Measurements from ENCODE around the gene TMEM198. TPM values are rescaled to one million over a fixed set of nuclear protein-coding genes. Genes with fewer than 3 reads are reported as not detected.
A peak's percentile ranks its signal among the peaks of the same experiment; 100 is the strongest.

Gene TMEM198
- total RNA-seq, result 1.8 TPM
- long read RNA-seq, partial matches to known transcripts, result 2 of 2 reads
- long read RNA-seq, other reads (novel, unspliced or antisense), result 0 of 2 reads

- intact Hi-C loops (cut with DNase I), result loop anchor here (1.0 to 2.0 kb wide), 3 partner anchors 53 to 145 kb away; partner anchors contain the start of gene STK11IP
- peak; percentile 97 for DNase-seq (ENCODE audit: low spot score)
Observed at GRCh38 chr2:219543596-219544358, at the start of gene TMEM198, which contains the start of gene CHPF. Gene TMEM198, plus strand, starts transcription at chr2:219544028. Its CDS starts 700 bp downstream, at chr2:219544728. Gene CHPF, minus strand, starts transcription at chr2:219543809. Its CDS starts 271 bp downstream, at chr2:219543538.

- intact Hi-C loops (cut with DNase I), result no loop called here
- no peak for DNase-seq (ENCODE audit: low spot score)
Observed at GRCh38 chr2:219494952-219495530, 48.8 kb upstream of the TMEM198 start.

GRCh38 chr2:219495531-219496122 lies 48.2 kb upstream of the TMEM198 start:
- no peak for DNase-seq (ENCODE audit: low spot score)
- intact Hi-C loops (cut with DNase I), result no loop called here

GRCh38 chr2:219496247-219496824 lies 47.5 kb upstream of the TMEM198 start:
- intact Hi-C loops (cut with DNase I), result no loop called here
- no peak for DNase-seq (ENCODE audit: low spot score)

GRCh38 chr2:219496825-219497494 lies 46.9 kb upstream of the TMEM198 start:
- no peak for DNase-seq (ENCODE audit: low spot score)
- intact Hi-C loops (cut with DNase I), result no loop called here

- intact Hi-C loops (cut with DNase I), result loop anchor here (2.0 kb wide), 1 partner anchor 37 kb away; no protein-coding TSS in a partner anchor
- DNase-seq (ENCODE audit: low spot score), result peak; percentile 96
Observed at GRCh38 chr2:219497495-219498279, 46.1 kb upstream of the TMEM198 start.

- intact Hi-C loops (cut with DNase I), result loop anchor here (2.0 kb wide), 1 partner anchor 38 kb away; no protein-coding TSS in a partner anchor
Observed at GRCh38 chr2:219498280-219499057, 45.4 kb upstream of the TMEM198 start, which contains the start of gene GMPPA. Gene GMPPA, plus strand, starts transcription at chr2:219498891. Its CDS starts 1,085 bp downstream, at chr2:219499976.

GRCh38 chr2:219499058-219499307 lies 44.8 kb upstream of the TMEM198 start:
- DNase-seq (ENCODE audit: low spot score), result no peak
- intact Hi-C loops (cut with DNase I), result loop anchor here (2.0 kb wide), 1 partner anchor 38 kb away; no protein-coding TSS in a partner anchor

More at GRCh38 chr2:219498280-219499057, 45.4 kb upstream of the TMEM198 start, which contains the start of gene GMPPA:
- DNase-seq (ENCODE audit: low spot score), result peak; percentile 99

GRCh38 chr2:219499555-219499954 lies 44.3 kb upstream of the TMEM198 start:
- no peak for DNase-seq (ENCODE audit: low spot score)
- intact Hi-C loops (cut with DNase I), result loop anchor here (2.0 kb wide), 1 partner anchor 39 kb away; no protein-coding TSS in a partner anchor

GRCh38 chr2:219500135-219500534 lies 43.7 kb upstream of the TMEM198 start:
- no peak for DNase-seq (ENCODE audit: low spot score)
- intact Hi-C loops (cut with DNase I), result no loop called here

- no peak for DNase-seq (ENCODE audit: low spot score)
- intact Hi-C loops (cut with DNase I), result no loop called here
Observed at GRCh38 chr2:219501849-219502248, 42.0 kb upstream of the TMEM198 start.

- DNase-seq (ENCODE audit: low spot score), result no peak
- intact Hi-C loops (cut with DNase I), result no loop called here
Observed at GRCh38 chr2:219502618-219503017, 41.2 kb upstream of the TMEM198 start.

- intact Hi-C loops (cut with DNase I), result no loop called here
- DNase-seq (ENCODE audit: low spot score), result no peak
Observed at GRCh38 chr2:219505585-219505984, 38.2 kb upstream of the TMEM198 start.

GRCh38 chr2:219506153-219506801 lies 37.6 kb upstream of the TMEM198 start:
- no peak for DNase-seq (ENCODE audit: low spot score)
- intact Hi-C loops (cut with DNase I), result no loop called here

- intact Hi-C loops (cut with DNase I), result no loop called here
- DNase-seq (ENCODE audit: low spot score), result no peak
Observed at GRCh38 chr2:219506802-219507526, 36.9 kb upstream of the TMEM198 start.

- intact Hi-C loops (cut with DNase I), result no loop called here
- no peak for DNase-seq (ENCODE audit: low spot score)
Observed at GRCh38 chr2:219507581-219508443, 36.0 kb upstream of the TMEM198 start.
